ENCODE data around the gene CMTM3. TPM values are rescaled to one million over a fixed set of nuclear protein-coding genes. Genes with fewer than 3 reads are reported as not detected.

CMTM3 gene
- total and polyA plus RNA-seq, 2 of the 4 experiments (the other 2 are of a cell fraction): 4.5 to 35.5 TPM

- Histone ChIP-seq H3K18ac (ENCODE audit: low read depth, low read length) (no peak overlapping the region), H3K4me3 (ENCODE audit: insufficient read depth, low read depth, low read length) (no peak overlapping the region), H2AFZ (replicated peaks; ENCODE audit: low read length, poor library complexity) (no peak overlapping the region), H3K9me1 (ENCODE audit: insufficient read depth, low read length) (no peaks in the 10 kb centered on the region), H3K27ac (ENCODE audit: insufficient read depth, low read length) (no peak overlapping the region), H2BK5ac (ENCODE audit: low read depth, low read length, poor library complexity, severe bottlenecking) (no peak overlapping the region), H3K4me1 (ENCODE audit: control insufficient read depth, insufficient read depth, low read length) (peaks cover 2% of the 10 kb centered on the region; the same call in 1 of the 2 replicates), H2BK15ac (ENCODE audit: low read depth, low read length) (no peak overlapping the region), H3K56ac (ENCODE audit: extremely low read depth, insufficient read depth, low read length) (no peak overlapping the region), H3K9ac (ENCODE audit: low read depth, low read length) (no peak overlapping the region), H3K14ac (replicated peaks; ENCODE audit: low read depth, low read length) (no peak overlapping the region), H2BK20ac (ENCODE audit: low read depth, low read length) (no peak overlapping the region), H3K4ac (ENCODE audit: low read depth, low read length) (no peak overlapping the region), H2BK120ac (ENCODE audit: low read depth, low read length) (no peak overlapping the region), H4K5ac (ENCODE audit: low read depth, low read length) (no peak overlapping the region), H3K36me3 (ENCODE audit: control insufficient read depth, insufficient read depth, low read length) (peaks cover 23% of the 10 kb centered on the region), H4K91ac (ENCODE audit: insufficient read depth, low read depth, low read length) (no peak overlapping the region), H4K8ac (ENCODE audit: low read depth in 2 of 2, low read length in 2 of 2) (no peak overlapping the region), H3K79me1 (ENCODE audit: low read depth in 1 of 2, low read length in 2 of 2) (peaks cover 15 to 38% of the 10 kb centered on the region in 2 experiments; a peak in 3 of 4 replicates), H2AK9ac (replicated peaks; ENCODE audit: low read depth, low read length, poor library complexity) (no peak overlapping the region), H2AK5ac (ENCODE audit: low read depth, low read length) (no peak overlapping the region), H4K20me1 (ENCODE audit: insufficient read depth, low read length) (0 out of 2 replicates have a peak, but pooled peaks cover 3% of the 10 kb centered on the region), H3K4me2 (ENCODE audit: low read depth, low read length) (no peak overlapping the region), H3K27me3 (ENCODE audit: control insufficient read depth, insufficient read depth, low read length) (no peaks in the 10 kb centered on the region), H3K23ac (ENCODE audit: low read depth, low read length) (no peak overlapping the region), H3K9me3 (ENCODE audit: control insufficient read depth, insufficient read depth, low read length) (no peaks in the 10 kb centered on the region)
- WGBS, 2 experiments (ENCODE audit: extremely low coverage in 2 of 2, insufficient read length in 1 of 2): no CpG with 5 or more reads among the region's 2 CpGs
- BruUV-seq (replicated peaks): no TSS peak
- DNase-seq (no peak), ATAC-seq (ENCODE audit: low read depth) (no peak)
- in situ Hi-C loops (cut with MboI; ENCODE audit: low sequenced_read_pairs) (no loop called here), dilution Hi-C loops (cut with HindIII; ENCODE audit: low sequenced_read_pairs, unreplicated experiment) (no loop called here), intact Hi-C loops (cut with micrococcal nuclease) (no loop called here)
- no peak for TF ChIP-seq ELK1 (IDR thresholded peaks at IDR 0.05; ENCODE audit: borderline replicate concordance, low read depth, low read length)
- TF ChIP-seq RAD21 (IDR thresholded peaks at IDR 0.05; ENCODE audit: low read length): no peak
- no peak for TF ChIP-seq MXI1 (IDR thresholded peaks at IDR 0.05; ENCODE audit: borderline replicate concordance, low read depth, low read length)
- no peak for TF ChIP-seq POLR2A (IDR thresholded peaks at IDR 0.05; ENCODE audit: low read depth, low read length)
- TF ChIP-seq CEBPB (IDR thresholded peaks at IDR 0.05; ENCODE audit: low read depth, low read length): no peak
- no peak for TF ChIP-seq NFE2L2 (IDR thresholded peaks at IDR 0.05; ENCODE audit: low read depth, low read length)
- TF ChIP-seq BHLHE40 (IDR thresholded peaks at IDR 0.05; ENCODE audit: low read depth, low read length): no peak
- no peak for TF ChIP-seq MAZ (IDR thresholded peaks at IDR 0.05; ENCODE audit: borderline replicate concordance, low read depth, low read length)
- no peak for TF ChIP-seq RCOR1 (IDR thresholded peaks at IDR 0.05; ENCODE audit: insufficient replicate concordance, low read length)
- TF ChIP-seq MAFK (IDR thresholded peaks at IDR 0.05; ENCODE audit: low read depth, low read length): no peak
- TF ChIP-seq FOS (IDR thresholded peaks at IDR 0.05; ENCODE audit: low read depth, low read length): no peak
- ChIA-PET POLR2A (ENCODE audit: unreplicated experiment) (interaction anchor here (0.7 kb wide), 1 partner anchor 26 kb away, joined by 5 read pairs; no protein-coding TSS in a partner anchor), CTCF (interaction anchor here (1.0 kb wide), 1 partner anchor 52 kb away, joined by 3 read pairs; no protein-coding TSS in a partner anchor)
These were observed 40.8 kb upstream of the CMTM3 start for GRCh38 chr16:66563574-66564334.
